SK-N-SH treated with all-trans-retinoic acid at 6 μM for 48 hours (cell line): Measurements from ENCODE around the gene TF.

Experiments
- ATAC-seq: fragments of 200-7000 bp; cut with Tn5 transposase; 3 replicates; pipeline ENCODE4 v1.9.1; 2020; ENCODE audit warnings: mild to moderate bottlenecking, moderate library complexity
- ARNTL ChIP-seq: fragments of 450-650 bp; formaldehyde crosslinking; IDR thresholded peaks from 2 replicates; pipeline ENCODE4 v1.5.0; 2020; ENCODE audit warnings: low read depth, mild to moderate bottlenecking, moderate library complexity, borderline replicate concordance
- CREB5 ChIP-seq: fragments of 250-450 bp; sonication (Bioruptor Pico); IDR thresholded peaks from 2 replicates; pipeline ENCODE4 v1.5.1; 2020; ENCODE audit warnings: low read depth, mild to moderate bottlenecking, moderate library complexity
- ESRRG ChIP-seq: fragments of 250-450 bp; sonication (Bioruptor Pico); IDR thresholded peaks from 2 replicates; pipeline ENCODE4 v1.6.1; 2021; ENCODE audit warnings: mild to moderate bottlenecking
- GLIS3 ChIP-seq: fragments of 250-450 bp; sonication (Bioruptor Pico); IDR thresholded peaks from 2 replicates; pipeline ENCODE4 v1.5.0; 2020; ENCODE audit warnings: mild to moderate bottlenecking, moderate library complexity
- ISL1 ChIP-seq: fragments of 250-450 bp; sonication (Bioruptor Pico); IDR thresholded peaks from 2 replicates; pipeline ENCODE4 v2.1.2; 2022; ENCODE audit warnings: mild to moderate bottlenecking, moderate library complexity
- OSR1 ChIP-seq: fragments of 250-450 bp; sonication (Bioruptor Pico); IDR thresholded peaks from 2 replicates; pipeline ENCODE4 v1.8.0; 2022; ENCODE audit warnings: moderate library complexity, mild to moderate bottlenecking, inconsistent platforms
- RARB ChIP-seq: fragments of 250-450 bp; sonication (Bioruptor Pico); IDR thresholded peaks from 2 replicates; pipeline ENCODE4 v1.8.0; 2021; ENCODE audit warnings: mild to moderate bottlenecking, moderate library complexity
- SNAI2 ChIP-seq: fragments of 250-450 bp; sonication (Bioruptor Pico); IDR thresholded peaks from 2 replicates; pipeline ENCODE4 v1.5.0; 2020; ENCODE audit warnings: mild to moderate bottlenecking, moderate library complexity
- TCF4 ChIP-seq: fragments of 250-450 bp; sonication (Bioruptor Pico); IDR thresholded peaks from 2 replicates; pipeline ENCODE4 v1.8.0; 2021; ENCODE audit warnings: mild to moderate bottlenecking, moderate library complexity, borderline replicate concordance
- TOX ChIP-seq: fragments of 250-450 bp; sonication (Bioruptor Pico); IDR thresholded peaks from 2 replicates; pipeline ENCODE4 v1.8.0; 2021; ENCODE audit warnings: mild to moderate bottlenecking, moderate library complexity, borderline replicate concordance
- TSHZ2 ChIP-seq: fragments of 250-450 bp; sonication (Bioruptor Pico); IDR thresholded peaks from 2 replicates; pipeline ENCODE4 v1.5.0; 2020; ENCODE audit warnings: mild to moderate bottlenecking, moderate library complexity
- ZC3H10 ChIP-seq: fragments of 250-450 bp; sonication (Bioruptor Pico); IDR thresholded peaks from 2 replicates; pipeline ENCODE4 v1.5.1; 2021; ENCODE audit warnings: mild to moderate bottlenecking, moderate library complexity
- ZFP3 ChIP-seq: fragments of 250-450 bp; sonication (Bioruptor Pico); IDR thresholded peaks from 2 replicates; pipeline ENCODE4 v1.5.0; 2020; ENCODE audit warnings: mild to moderate bottlenecking, moderate library complexity
- ZFP30 ChIP-seq: fragments of 450-650 bp; formaldehyde crosslinking; IDR thresholded peaks from 2 replicates; pipeline ENCODE4 v1.5.0; 2022; ENCODE audit warnings: mild to moderate bottlenecking, moderate library complexity
- ZNF565 ChIP-seq: fragments of 450-650 bp; formaldehyde crosslinking; conservative IDR thresholded peaks from 2 replicates; pipeline ENCODE4 v1.5.0; 2020; ENCODE audit warnings: low read depth, mild to moderate bottlenecking, moderate library complexity
- ZNF70 ChIP-seq: fragments of 450-650 bp; formaldehyde crosslinking; IDR thresholded peaks from 2 replicates; pipeline ENCODE4 v1.5.0; 2020; ENCODE audit warnings: mild to moderate bottlenecking, moderate library complexity
- TF ChIP-seq, protein P1 (sequence below): fragments of 250-450 bp; sonication (Bioruptor Pico); IDR thresholded peaks from 2 replicates; pipeline ENCODE4 v1.8.0; 2021; ENCODE audit warnings: low read depth, mild to moderate bottlenecking, moderate library complexity, borderline replicate concordance

Gene TF

DNA sequence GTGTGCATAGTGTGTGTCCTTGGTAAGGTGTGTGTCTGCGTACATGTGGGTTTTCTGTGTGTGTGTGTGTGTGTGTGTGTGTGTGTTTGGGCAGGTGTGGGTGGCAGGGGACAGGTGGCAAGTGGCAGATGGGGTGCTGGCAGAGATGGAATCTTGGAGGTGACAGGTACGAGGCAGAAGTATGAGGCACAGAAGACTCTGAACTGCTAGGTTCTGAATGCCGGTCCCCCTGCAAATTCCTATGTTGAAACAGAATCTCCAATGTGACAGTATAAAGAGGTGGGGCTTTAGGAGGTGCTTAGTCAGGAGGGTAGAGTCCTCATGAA is 89.2 kb downstream of the TF start (continued):
- TF ChIP-seq CREB5 (no peak), ARNTL (CRISPR knock-in tag) (no peak), ZFP3 (CRISPR knock-in tag) (no peak), TOX (CRISPR knock-in tag) (no peak), ISL1 (no peak)

DNA sequence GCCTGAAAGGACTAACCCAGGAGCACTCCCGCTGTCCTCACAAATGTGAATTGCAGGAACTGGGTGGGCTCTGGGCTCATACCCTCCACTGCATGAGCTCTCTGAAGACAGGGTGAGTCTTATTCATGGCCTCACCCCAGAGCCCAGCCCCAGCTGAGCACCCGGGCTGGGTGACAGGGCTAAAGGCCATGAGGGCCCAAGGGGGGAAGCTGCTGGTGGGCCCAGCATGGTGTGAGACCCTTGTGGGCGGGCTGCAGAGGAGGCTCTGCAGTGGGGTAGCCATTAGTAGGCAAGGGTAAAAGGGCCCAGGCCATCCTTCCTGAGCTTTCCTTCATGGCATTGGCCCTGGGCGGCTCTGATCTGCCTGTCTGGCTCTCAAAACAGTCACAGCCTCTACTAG is 89.8 kb downstream of the TF start:
- TF ChIP-seq ISL1 (no peak), TSHZ2 (CRISPR knock-in tag) (no peak), GLIS3 (no peak), TCF4 (no peak), ZFP30 (CRISPR knock-in tag) (no peak), SNAI2 (CRISPR knock-in tag) (no peak), ARNTL (CRISPR knock-in tag) (no peak), ZNF565 (CRISPR knock-in tag) (no peak), TOX (CRISPR knock-in tag) (no peak), OSR1 (CRISPR knock-in tag) (no peak), RARB (CRISPR knock-in tag) (no peak), ZC3H10 (CRISPR knock-in tag) (no peak), ESRRG (no peak), CREB5 (no peak)
- ATAC-seq = no peak

- ATAC-seq = no peak
- TF ChIP-seq ZNF70 = no peak
- TF ChIP-seq CREB5 = no peak
- TF ChIP-seq ZFP30 (CRISPR knock-in tag) = no peak
- no peak for TF ChIP-seq TSHZ2 (CRISPR knock-in tag)
- TF ChIP-seq ZFP3 (CRISPR knock-in tag) = no peak
- TF ChIP-seq OSR1 (CRISPR knock-in tag) = no peak
- TF ChIP-seq ISL1 = no peak
- TF ChIP-seq, protein P1, sequence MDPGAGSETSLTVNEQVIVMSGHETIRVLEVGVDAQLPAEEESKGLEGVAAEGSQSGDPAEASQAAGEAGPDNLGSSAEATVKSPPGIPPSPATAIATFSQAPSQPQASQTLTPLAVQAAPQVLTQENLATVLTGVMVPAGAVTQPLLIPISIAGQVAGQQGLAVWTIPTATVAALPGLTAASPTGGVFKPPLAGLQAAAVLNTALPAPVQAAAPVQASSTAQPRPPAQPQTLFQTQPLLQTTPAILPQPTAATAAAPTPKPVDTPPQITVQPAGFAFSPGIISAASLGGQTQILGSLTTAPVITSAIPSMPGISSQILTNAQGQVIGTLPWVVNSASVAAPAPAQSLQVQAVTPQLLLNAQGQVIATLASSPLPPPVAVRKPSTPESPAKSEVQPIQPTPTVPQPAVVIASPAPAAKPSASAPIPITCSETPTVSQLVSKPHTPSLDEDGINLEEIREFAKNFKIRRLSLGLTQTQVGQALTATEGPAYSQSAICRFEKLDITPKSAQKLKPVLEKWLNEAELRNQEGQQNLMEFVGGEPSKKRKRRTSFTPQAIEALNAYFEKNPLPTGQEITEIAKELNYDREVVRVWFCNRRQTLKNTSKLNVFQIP (CRISPR knock-in tag) = no peak
- TF ChIP-seq TCF4 = no peak
These were observed 90.4 kb downstream of the TF start for GRCh38 chr3:133836497-133837158.
